HuH-7.5 (cell line): ENCODE results near the gene DGLUCY.
"Not testable (repeated sequence)": the region's sequence is repeated elsewhere in the genome, so short reads cannot be mapped to it uniquely, and the experiment has no call there.

Experiments used
- DNase-seq: peaks from one replicate; pipeline ENCODE4 v3.0.0; 2011; ENCODE audit warnings: low spot score

The DGLUCY gene

DNA sequence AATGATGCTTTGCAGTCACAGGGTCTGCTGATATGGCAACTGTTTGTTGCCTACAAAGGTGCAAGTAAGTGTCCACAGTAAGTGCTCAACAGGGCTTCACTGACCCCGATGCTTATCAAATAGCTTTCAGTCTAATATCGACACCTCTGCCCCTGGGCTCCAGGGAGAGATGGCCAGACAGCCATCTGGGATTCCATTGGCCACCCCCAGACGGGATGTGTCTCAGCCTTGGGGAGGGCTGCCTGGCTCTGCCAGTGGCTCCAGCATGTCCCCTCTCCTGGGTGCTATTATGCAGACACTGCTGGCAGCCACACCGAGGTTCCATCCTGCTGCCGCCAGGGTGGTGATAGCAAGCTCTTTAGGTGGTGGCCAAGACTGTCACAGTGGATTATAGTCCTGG lies 57.4 kb downstream of the DGLUCY start:
- DNase-seq = no peak

DNA sequence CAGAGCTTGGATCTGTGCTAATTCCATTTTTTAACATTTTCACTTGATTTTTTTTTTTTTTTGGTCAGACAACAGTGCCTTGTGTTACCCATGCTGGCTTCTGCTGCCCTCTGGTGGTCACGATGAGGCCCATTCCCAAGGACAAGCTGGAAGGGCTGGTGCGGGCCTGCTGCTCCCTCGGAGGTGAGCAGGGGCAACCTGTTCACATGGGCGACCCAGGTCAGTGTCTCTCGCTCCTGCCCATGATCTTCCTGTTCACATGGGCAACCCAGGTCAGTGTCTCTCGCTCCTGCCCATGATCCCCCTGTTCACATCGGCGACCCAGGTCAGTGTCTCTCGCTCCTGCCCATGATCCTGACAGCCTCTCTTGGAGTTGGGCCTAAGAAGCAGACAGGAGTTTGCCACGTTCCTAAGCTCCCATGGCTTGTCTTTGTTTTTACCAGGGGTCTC lies 59.4 kb downstream of the DGLUCY start:
- DNase-seq = peak; percentile 58

DNA sequence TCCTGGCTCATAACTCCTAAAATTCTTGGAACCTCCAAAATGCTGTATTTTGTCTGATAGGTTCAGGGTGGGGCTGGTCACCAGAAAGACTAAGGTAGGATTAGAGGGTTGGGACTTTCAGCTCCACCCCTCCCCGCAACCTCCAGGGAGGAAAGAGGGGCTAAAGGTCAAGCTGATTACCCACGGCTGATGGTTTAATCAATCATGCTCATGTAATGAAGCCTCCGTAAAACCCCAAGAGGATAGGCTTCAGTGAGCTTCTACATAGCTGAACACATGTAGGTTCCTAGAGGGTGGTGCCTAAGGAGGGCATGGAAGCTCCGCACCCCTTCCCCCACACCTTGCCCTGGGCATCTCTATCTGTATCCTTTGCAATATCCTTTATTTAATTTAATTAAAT lies 60.0 kb downstream of the DGLUCY start:
- DNase-seq = no peak

DNA sequence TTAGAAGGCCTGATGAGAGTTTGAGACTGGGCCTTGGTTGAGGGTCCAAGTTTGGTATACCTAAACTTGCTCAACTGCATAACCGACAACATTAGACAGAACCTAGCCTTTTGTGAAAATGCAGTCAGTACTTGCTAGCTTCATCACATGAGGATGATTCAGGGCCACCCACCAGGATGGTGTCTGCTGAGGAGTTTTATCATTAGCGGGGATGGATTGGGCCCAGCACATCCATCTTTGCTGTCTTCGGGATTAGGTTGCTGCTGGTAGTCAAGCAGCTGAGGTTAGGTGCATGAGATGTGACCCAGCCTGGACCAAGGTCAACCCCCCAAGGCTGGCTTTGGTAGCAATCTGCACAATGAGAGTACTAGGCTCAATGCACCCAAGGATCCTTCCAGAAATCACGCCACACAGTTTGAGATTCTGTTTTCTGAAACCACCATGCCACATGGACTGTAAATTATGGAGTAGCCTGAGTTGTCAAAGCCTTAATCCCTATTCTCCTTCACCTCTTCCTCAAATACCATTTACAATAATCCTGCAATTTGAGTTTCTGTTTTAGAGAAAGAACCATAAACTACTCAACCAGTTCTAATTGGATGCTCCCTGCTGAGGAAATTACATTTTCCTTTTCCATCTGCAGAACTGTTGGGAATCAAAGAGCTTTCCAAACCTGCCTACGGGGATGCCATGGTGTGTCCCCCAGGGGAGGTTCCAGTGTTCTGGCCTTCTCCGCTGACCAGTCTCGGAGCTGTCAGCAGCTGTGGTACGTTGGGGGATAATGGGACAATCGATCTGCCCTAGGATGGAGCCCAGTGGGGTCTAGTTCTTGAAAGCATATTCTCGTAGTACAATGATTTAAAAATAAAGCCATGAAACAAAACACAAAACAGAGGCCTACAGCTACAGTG lies 61.7 kb downstream of the DGLUCY start:
- no peak for DNase-seq

DNA sequence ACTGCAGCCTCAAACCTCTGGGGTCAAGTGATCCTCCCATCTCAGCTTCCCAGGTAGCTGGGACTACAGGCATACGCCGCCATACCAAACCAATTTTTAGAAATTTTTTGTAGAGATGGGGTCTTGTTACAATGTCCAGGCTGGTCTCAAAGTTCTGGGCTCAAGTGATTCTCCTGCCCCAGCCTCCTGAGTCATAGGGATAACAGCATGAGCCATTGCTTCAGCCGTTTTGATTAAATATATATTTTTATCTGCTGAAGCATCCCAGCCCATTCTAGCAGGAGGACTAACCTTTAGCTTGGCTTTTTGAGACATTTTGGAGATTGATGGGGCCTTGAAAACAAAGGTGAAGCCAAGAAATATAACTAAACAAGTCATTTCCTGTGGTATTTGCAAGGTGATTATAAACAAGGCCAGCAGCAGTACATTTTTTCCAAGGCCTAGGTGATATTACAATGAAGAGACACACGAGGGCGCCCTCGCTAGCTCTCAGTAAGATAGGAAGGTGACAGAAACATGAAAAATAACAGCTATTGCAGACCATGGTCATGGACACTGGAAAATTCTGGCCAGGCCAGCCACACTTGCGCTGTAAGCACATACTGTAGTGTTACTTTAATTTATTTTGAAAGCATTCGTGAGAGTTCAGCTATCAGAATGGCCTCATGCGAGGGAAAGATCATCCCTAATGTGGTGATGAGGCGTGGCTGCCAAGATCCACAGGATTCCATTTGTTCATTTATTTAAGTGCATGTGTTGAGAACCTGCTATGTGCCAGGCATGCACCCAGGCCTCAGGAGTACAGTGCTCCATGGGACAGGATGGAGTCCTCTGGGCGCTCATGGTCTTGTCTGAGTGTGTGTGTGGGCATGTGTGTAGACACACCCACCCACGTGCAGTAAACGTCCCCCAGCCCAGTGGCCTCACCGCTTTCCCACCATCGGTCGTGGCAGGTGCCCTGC lies 63.5 kb downstream of the DGLUCY start:
- DNase-seq = peak; percentile 43

DNA sequence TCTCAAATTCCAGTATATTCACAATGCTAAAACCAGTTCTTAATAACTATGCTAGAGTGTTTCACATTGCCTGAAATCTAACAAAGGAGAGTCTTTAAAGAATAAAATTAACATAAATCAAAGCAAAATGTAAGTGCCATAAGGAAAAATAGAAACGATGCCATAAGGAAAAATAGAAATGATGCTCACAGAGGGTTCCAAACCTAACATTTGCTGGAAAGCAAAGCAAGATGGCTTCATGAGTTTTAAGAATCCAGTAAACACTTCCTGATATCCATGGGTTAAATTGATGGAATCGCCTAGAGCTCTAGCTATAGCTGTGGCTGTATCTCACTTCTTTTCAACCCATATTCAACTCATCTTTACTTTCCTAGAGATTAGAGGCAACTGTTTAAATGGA lies 66.7 kb downstream of the DGLUCY start:
- no peak for DNase-seq

DNA sequence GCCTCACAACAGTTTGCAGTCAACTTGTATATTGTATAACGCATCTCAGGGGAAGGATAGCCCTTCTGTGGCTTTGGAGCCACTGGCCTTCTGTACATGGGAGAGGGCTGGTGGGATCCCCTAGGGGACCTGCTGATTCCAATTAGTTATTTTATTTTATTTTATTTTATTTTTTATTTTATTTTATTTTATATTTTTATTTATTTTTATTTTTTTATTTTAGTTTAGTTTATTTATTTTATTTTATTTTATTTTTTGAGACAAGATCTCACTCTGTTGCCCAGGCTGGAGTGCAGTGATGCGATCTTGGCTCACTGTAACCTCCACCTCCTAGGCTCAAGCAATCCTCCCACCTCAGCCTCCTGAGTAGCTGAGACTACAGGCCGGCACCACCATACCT lies 68.9 kb downstream of the DGLUCY start:
- not testable (repeated sequence) for DNase-seq

DNA sequence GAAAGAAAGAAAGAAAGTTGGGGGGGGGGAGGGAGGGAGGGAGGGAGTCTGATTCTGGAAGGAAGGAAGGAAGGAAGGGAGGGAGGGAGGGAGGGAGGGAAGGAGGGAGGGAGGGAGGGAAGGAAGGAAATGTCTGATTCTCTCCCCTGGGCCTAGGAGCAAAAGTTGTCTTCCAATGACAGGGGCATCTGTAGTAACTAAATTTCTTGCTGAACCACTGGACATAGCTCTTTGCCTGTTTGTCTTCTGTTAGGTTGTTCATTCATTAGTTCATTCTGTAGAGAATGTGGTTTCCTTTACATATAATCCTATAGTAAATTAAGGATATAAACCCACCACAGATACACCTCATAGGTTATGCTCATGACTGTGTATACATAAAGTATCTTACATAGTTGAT lies 70.7 kb downstream of the DGLUCY start:
- DNase-seq = no peak

DNA sequence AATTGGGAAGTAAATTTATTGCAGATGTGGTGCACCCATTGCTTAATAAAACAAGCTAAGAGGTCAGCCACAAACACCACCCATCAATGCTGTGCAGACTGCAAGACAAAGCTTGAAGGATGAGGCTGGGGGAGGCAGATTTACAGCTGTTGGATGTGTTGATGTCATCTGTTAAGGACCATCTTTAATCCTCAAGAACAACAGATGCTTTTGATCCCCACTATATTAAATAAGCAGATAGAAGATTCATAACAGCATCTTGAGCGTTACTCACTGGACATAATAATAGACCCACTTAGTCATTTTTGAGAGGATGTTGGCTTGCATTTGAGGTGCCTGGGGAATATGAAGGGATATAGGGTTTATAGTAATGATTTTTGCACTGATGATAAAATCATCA lies 71.8 kb downstream of the DGLUCY start:
- DNase-seq = no peak

DNA sequence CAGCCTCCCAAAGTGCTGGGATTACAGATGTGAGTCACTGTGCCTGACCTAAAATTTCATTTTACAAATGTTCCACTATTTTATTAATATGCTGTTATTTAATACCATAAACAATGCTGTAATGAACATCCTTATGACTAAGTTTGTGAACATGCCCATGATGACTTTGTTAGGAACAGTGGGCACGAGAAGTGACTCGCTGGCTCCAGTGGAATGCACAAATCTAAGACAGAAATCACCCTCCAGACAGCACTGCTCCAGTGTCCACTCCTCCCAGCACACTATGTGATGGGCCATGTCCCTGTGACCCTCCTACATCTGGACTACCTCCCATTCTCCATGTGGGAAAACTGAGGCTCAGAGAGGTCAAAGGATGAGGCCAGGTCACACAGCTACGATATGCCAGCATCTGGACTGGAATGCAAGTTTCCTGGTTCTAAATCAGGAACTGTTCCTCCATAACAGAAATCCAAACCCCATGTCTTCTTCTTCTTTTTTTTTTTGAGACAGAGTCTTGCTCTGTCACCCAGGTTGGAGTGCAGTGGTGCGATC lies 72.7 kb downstream of the DGLUCY start:
- DNase-seq = no peak

DNA sequence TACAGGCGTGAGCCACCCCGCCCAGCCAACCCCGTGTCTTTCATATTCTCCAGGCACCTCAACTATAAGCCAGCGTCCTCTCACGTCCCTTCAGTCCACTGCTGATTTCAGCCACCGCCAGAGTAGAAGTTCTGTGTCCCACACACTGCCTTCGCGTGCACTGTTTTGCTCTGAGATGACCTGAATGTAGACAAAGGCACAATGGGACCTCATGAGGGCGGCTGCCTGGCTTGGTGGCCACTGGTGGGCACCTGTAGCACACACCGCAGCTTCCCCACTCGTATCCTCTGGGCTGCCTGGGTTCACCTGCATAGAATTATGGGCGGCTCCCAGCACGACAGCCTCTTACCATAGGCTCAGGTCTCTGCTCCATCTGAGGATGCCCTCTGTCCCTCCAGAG lies 73.4 kb downstream of the DGLUCY start:
- no peak for DNase-seq

DNA sequence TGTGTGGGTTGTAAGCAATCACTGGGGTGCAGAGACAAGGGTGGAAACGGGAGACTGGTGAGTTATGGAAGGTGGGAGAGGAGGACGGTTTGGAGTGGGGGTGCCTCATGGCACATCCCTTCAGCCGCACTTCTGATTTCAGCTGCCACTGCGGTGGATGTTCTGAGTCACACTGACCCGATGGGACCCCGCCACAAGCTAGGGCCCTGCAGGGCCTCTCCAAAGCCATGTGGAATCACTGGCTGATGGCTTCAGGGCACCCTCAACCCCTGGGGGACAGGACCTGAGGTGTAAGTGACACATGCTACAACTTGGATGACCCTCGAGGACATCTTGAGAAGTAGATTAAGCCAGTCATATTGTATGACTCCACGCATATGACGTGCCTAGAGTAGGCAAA lies 77.0 kb downstream of the DGLUCY start:
- no peak for DNase-seq

DNA sequence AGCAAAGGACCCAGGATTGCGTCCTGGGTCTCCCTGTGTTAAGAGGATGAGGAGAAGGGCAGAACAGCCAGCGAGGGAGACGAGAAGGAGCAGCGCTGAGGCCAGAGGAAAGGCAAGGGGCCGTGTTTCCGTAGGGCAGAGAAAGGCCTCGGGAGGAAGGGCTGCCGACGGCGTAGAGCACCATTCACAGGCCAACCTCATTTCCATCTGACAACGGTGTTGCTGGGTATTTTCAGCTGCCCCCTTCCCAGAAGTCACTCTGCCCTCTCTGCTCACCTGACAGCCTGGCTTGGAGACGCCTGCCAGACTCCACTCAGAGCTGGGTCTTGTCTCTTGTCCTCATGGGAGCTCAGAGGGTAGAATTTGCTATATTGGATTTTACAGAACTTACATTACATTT lies 79.2 kb downstream of the DGLUCY start:
- DNase-seq = no peak

DNA sequence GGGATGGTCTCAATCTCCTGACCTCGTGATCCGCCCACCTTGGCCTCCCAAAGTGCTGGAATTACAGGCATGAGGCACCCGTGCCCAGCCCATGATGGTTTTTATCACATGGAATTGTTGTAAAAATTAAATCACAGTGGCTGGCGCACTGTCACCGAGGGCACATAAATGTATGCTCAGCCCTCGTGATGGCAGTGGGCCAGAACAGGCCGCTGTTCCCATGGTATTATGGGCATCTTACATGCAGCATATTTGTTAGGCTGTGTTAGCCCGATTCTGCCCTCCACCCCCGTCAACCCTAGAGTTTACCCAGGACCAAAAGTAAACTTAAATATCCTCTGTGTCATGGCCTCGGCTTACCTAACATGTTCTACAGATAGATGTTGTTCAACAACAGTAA lies 82.0 kb downstream of the DGLUCY start:
- DNase-seq = no peak

DNA sequence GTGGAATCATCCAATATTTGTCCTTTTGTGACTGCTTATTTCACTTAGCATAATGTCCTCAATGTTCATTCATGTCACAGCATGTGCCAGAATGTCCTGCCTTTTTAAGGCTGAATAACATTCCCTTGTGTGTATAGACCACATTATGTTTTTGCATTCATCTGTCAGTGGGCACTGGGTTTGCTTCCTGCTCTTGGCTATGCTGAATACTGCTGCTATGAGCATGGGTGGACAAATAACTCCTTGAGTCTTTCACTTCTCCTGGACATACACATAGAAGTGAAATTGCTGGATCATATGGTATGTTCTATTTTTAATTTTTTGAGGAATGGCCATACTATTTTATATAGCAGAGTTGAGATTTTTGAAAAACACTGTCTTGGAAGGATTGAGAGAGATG lies 83.8 kb downstream of the DGLUCY start:
- DNase-seq = no peak

DNA sequence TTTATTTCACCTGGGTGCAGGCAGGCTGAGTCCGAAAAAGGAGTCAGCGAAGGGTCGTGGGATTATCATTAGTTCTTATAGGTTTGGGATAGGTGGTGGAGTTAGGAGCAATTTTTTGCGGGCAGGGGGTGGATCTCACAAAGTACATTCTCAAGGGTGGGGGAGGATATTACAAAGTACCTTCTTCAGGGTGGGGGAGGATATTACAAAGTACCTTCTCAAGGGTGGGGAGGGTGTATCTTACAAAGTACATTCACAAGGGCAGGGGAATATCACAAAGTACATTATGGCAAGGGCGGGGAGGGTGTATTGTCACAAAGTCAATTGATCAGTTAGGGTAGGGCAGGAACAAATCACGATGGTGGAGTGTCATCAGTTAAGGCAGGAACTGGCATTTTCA lies 86.9 kb downstream of the DGLUCY start:
- not testable (repeated sequence) for DNase-seq

DNA sequence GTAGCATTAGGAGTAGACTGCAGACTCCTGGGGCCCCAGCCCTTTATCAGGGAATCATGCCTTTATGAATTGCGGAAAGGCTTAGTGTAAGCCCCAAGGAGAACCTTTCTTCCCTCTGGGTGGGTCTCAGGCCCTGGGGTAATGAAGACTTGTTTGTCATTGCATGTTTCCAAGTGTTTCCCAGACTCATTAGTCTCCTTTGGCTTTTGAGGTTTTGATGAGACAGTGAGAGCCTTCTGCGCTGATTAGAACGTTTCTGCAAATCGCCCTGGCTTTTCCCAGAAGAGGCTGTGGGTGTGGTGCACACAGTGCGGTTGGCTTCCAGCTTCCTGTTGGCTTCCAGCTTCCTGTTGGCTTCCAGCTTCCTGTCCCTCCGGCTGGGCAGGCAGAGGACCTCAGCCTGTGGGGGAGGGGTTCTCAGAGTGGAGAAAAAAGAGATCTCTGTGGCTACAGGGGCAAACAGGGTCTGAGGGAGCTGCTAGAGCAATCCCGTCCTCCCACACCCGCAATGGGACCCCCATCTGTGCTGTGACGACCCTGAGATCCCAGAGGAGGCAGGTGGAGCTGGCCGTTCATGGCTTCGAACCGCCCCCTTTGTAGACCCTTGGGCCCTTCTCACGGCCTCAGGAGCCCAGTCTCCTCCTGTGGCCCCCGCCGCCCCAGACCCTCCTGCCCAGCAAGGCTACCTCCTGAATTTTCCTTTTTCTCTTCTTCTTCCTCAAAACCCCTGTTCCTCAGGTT lies 88.5 kb downstream of the DGLUCY start:
- DNase-seq = no peak

DNA sequence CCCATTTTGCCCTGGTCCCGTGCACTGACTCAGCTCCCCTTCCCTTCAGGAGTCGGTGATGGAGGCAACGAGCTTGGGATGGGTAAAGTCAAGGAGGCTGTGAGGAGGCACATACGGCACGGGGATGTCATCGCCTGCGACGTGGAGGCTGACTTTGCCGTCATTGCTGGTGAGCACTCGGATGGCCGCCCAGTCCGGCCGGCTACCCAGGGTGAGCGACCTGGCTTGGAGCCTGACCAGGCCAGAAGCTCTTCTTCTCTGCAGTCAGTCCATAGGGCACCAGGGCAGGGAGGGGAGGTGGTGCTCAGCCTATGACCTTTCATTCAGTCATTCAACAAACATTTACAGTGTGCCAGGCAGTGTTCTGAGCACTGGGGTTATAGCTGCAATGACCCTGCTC lies 90.8 kb downstream of the DGLUCY start:
- DNase-seq = no peak

DNA sequence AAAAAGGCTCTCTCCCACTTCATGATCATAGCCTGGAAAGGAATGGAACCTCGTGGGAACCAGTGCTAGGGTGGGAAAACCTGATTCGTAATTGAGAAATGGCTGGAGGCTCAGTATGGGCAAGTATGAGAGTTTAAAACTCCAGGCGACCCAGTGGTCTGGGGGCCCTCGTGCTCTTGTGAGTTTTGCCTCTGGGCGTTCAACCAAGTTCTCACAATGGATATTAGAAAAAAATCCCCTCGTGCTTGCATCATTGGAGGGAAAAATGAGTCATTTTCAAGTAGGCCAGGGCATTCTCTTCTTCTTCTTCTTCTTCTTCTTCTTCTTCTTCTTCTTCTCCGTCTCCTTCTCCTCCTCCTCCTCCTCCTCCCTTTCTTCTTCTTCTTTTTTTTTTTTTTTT lies 91.6 kb downstream of the DGLUCY start:
- DNase-seq = no peak

DNA sequence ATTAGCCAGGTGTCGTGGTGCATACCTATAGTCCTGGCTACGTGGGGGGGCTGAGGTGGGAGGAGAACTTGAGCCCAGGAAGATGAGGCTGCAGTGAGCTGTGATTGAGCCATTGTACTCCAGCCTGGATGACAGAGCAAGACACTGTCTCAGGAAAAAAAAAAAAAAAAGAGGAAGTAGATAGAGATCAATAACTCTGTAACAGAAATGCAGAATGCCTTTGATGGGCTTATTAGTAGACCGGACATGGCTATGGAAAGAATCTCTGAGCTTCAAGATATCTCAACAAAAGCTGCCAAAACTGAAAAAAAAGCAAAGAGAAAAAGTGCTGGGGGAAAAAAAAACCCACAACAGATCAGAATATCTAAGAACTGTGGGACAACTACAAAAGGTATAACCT lies 93.1 kb downstream of the DGLUCY start:
- no peak for DNase-seq

DNA sequence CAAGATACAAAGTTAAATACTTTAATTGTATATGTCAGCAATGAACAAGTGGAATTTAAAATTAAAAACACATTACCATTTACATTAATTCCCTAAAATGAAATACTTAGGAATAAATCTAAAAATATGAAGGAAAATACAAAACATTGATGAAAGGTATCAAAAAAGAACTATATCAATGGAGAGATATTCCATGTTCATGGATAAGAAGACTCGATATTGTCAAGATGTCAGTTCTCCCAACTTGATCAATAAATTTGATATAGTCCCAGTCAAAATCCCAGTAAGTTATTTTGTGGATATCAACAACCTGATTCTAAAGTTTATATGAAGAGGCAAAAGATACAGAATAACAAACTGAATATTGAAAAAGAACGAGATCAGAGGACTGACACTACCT lies 97.1 kb downstream of the DGLUCY start:
- DNase-seq = no peak

DNA sequence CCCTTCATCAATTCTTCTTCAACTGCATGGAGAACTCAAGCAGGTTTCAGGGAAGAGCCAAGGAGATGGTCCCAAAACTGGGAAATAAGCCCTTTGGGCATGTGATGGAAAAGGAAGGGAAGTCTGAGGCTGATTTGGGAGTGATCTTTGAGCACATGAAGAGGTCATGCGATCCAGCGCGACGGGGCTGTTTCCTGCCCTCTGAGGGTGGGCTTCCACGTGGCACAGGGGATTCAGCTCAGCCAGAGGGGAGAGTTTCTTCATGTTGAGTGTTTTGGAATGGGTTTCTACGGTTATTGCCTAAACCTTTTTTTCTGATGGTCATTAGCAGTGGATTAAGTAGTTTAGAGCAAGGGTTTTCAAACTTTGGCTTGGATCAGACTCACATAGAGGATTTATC lies 100.4 kb downstream of the DGLUCY start:
- DNase-seq = no peak
